ENCODE measurements around the gene C5orf24.

DNA sequence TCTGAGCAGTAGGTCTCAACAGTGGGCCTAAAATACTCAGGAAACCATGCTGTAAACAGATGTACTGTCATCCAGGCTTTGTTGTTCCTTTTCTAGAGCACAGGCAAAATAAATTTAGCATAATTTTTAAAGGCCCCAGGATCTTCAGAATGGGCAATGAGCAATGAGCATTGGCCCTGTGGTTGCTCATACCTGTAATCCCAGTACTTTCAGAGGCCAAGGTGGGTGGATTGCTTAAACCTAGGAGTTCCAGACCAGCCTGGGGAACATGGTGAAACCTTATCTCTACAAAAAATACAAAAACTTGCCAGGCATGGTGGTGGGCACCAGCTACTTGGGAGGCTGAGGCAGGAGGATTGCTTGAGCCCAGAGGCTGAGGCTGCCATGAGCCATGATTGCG is 45.7 kb downstream of the C5orf24 start:
- TF ChIP-seq, protein P1, sequence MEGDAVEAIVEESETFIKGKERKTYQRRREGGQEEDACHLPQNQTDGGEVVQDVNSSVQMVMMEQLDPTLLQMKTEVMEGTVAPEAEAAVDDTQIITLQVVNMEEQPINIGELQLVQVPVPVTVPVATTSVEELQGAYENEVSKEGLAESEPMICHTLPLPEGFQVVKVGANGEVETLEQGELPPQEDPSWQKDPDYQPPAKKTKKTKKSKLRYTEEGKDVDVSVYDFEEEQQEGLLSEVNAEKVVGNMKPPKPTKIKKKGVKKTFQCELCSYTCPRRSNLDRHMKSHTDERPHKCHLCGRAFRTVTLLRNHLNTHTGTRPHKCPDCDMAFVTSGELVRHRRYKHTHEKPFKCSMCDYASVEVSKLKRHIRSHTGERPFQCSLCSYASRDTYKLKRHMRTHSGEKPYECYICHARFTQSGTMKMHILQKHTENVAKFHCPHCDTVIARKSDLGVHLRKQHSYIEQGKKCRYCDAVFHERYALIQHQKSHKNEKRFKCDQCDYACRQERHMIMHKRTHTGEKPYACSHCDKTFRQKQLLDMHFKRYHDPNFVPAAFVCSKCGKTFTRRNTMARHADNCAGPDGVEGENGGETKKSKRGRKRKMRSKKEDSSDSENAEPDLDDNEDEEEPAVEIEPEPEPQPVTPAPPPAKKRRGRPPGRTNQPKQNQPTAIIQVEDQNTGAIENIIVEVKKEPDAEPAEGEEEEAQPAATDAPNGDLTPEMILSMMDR (IDR thresholded peaks at IDR 0.05) = no peak
- TF ChIP-seq POLR2A (IDR thresholded peaks at IDR 0.05) = no peak

Data from testis (tissue), 2 donors.